ENCODE measurements around the gene ATXN7L1.

Gene ATXN7L1

DNA sequence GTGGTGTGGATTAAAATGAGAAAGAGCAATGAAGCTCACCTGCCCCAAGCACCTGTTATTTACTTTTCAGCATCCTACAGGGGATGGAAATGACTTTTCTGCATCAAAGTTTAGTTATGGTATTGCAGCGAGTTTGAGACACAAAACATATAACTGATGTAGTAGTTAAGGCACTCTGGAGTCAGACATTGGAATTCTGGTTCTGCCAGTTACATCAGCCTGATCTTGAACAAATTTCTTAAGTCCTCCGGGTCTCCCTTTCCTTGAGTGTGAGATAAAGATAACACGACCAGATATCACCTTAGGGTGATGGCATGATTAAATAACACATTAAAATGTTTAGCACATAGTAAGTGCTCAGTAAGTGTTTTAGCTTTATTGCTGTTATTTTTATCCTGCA, 97.4 kb downstream of the ATXN7L1 start:
- no peak for DNase-seq (ENCODE audit: low read depth)

DNA sequence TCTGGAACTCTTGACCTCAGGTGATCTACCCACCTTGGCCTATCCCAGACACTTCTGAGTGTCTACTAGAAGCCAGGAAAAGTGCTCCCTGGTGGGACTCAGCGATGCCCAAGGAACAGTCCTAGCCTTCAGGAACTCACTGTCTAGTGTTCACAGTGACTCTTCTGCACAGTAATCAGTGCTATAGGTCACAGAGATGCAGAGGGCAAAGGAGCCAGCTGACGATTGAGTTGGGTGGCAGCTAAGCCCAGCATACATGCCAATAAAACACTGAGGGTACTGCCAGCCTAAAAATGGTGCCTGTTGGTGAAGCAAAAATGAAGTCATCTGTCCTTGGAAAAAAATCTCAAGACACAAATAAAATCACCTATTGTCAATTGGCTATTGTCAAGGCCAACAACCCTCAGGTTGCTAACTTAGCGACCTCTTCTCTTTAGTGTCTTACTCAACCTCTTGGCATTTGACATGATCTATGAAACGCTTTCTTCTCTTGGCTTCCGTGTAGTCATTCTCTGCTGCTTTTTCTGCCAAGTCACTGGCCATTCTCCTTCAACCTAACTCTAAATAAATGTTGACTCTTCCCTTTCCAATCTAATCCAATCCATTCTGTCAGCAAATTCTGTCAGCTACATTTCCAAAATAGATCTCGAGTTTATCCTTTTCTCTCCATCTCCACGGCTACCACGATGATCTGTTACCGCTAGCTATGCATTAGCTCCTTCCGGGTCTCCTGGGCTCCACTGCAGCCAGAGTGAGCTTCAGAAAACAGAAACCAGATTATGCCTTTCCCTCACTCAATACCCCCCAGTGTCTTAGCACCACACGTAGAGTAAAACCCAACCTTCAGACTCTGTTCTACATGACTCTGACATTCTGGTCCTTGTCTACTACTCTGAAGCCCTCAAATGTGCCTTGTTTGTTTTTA, 99.2 kb downstream of the ATXN7L1 start:
- DNase-seq (ENCODE audit: low read depth): peak; percentile 72

DNA sequence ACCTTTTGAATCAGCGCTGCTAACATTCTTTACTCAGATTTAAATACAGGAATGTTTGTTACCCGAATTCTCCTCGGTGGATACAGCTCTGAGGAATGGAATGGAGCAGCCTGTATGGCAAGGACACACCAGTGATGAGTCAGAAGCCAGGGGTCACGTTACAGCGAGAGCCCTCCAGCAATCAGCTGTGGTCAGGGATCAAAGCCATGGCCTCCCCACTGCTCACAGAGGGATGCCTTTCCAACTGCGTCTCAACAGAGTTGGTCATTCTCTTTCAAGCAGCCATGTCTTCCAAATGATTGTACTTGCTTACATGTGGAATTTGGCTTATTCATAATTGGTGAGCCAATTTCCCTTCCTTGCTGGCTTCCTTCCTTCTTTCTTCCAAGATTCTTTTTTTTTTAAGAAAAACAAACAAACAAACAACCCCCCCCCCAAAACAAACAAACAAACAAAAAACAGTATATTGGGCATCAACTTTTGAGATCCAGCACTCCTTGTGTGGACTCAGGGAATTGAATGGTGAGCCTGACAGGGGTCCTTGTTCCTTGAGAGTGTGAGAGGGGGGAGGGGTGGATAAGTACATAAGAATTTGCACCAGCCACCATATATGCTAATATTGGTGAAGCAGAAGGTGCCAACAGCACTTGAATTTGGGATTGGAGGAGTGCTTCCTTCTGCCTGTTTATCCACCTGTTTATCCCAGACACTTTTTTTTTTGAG, 100.2 kb downstream of the ATXN7L1 start:
- DNase-seq (ENCODE audit: low read depth): peak; percentile 99

DNA sequence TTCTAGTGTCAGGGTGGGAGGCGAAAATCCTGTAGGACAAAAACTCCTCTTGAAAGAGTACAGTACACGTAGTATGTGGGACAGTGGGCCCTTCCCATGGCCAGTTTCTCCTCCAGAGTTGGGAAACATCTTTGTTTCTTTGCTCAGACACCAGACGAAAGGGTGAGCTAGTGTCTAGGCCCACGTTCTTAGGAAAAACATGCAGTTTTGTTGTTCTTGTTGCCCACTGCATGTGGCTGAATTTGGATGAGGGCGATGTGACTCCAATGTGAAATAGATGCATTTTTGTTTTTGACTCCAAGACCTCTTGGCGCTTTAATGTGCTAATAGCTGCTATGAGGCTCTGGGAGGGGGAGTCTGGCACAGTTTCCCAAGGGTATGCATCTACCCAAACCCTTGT, 100.8 kb downstream of the ATXN7L1 start:
- DNase-seq (ENCODE audit: low read depth): no peak

DNA sequence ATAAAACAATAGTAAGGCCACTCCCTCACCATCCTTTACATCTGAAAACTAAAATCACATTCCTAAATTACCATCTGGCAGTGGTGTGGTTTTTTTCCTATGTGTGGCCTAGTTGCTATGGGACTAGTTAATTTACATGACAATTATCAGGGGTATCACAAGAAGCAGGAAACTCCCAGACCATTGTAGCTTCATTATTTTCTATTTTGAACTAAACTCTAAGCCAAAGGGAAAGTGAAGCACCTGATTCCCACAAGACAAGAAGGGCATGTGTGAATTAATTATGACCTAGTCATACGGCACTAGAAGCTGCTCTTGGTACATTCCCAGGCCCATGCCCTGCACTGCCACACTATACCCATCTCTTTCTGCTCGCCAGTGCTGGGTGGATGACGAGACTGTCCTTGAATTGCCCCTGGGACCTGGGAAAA, 103.4 kb downstream of the ATXN7L1 start:
- no peak for DNase-seq (ENCODE audit: low read depth)

DNA sequence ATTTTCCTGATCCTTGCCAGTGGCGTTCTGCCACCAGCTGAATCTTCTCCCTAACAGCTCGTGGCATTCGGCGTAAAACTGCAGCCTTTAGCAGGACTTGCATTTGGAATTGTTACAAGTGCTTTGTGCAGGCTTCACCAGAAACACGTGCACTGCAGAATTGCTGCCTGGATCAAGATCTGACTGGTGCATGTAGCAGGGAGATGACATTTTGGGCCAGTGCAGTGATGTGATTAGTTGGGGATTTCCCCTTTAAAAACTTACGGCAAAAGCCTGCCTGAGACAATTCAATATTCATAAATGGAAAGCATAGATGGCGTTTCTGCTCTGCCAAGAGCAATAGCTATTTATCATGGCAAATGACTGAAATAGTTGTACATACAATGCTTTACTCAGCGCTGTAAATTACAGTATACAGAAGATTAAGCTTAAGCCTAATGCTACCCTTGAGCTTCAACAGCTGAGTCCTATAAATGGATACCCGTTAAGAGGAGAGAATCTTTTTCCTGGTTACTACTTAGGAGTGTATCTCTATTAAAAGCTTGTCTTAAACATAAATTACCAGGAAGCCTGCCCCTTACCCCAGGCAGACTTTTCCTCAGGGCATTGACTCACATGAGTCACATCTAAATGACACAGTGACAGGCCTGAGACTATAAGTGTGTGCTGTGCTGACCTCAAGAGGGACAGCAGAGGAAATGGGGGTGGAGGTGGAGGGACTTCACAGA, 106.3 kb downstream of the ATXN7L1 start:
- DNase-seq (ENCODE audit: low read depth): no peak

DNA sequence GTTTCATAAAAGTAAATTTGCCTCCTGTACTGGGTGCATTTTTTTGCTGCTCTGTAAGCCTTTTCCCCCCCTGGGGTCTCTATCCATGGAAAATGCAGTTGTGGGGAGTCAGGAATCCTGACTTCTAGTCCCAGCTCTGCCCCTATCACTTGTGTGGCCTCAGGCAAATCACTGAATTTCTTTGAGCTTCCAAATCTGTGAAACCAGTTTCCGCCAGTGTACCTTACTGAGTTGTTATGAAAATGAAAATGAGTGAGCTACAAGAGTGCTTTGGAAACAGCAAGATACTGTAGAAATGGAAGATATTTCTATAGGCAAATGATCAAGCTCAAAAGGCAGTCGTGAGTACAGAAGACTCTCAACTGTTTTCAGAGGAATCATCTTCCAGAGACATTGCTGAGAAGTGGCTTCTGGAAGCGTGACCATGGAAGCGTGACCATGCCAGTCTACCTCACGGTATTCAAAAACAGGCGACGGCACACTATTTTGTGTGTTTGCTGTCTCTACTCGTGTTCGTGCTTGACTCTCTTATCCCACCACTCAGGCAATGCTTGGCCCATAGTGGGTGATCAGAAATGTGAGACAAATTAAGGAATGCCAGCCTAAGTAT, 107.4 kb downstream of the ATXN7L1 start:
- DNase-seq (ENCODE audit: low read depth): no peak

DNA sequence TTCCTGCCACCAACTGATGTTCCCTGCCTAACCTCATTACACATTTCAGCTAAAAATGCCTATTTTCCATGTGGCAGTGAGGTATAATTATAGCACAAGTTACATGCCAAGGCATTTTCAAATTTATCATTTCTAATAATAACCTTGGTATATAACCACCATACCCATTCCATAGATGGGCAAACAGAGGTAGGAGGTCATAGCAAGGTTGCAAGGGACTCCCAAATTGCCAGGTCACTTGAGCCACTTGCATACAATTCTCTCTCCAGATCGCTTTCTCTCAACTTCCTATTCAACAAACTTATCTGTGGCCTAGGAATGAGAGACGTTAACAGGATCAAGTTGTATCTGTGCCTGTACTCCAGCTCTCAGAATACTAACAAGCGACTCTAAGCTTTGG, 108.3 kb downstream of the ATXN7L1 start:
- no peak for DNase-seq (ENCODE audit: low read depth)

DNA sequence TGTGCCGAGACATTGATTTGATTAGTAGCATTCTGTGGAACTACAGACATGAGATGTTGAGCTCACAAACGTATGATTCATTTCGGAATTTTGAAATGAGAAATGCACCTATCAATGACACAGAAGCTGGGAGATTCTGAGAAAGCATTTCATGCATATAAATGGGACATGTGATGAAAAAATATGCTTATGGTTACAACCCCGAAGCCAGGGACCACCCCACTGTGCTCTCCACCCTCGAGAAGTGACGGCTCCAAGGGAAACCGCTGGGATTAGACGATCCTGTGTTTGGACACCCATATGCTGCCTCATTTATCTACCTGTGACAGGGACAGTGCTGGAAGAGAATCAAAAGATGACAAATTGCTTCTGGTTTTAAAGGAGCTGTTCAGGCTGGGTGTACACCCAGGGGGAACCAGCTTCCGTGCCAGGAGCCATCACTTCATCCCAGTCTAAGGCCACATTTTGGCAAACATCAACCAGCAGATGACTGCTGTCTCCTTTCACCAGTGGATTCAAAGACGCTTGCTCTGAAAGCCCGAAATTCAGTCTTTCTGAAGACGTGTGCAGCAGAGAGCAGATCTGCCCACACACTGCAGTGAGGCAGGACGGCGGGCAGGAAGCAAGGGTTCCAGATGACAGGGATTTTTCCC, 109.9 kb downstream of the ATXN7L1 start:
- no peak for DNase-seq (ENCODE audit: low read depth)

DNA sequence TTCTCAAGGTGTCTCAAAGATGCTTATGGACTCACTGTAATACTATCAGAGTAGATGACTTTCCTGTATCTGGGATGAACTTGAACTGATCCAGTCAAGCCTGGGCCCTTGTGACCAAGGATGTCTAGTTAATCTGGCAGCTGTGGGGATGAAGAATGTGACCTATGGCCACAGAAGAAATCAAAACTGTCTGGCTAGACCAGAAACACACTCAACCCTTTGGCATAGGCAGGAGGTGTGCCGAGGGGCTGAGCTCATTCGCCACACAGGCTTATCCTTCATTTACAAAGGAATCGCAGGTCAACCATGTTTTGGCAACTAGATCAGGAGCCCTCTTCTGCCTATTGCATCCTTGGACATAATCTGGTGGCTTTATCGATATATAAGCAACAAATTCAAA, 110.6 kb downstream of the ATXN7L1 start:
- no peak for DNase-seq (ENCODE audit: low read depth)

DNA sequence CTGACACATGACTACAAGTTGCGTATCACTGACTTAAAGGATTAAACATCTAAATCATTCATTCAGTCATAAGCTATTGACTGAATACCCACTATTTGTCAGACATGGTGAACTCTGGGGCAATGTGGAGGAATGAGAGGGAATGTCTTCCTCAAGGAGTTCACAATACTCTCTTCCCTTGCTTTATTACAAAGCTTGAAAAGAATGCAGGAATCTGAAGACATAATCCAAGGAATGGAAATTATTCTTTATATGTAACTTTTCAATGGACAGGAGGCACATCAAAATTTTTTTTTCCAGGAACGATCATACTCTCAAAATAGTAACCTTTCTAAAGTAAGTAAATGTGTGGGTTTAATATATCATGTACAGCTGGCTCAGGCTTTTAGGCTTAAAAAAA, 111.9 kb downstream of the ATXN7L1 start:
- DNase-seq (ENCODE audit: low read depth): no peak

DNA sequence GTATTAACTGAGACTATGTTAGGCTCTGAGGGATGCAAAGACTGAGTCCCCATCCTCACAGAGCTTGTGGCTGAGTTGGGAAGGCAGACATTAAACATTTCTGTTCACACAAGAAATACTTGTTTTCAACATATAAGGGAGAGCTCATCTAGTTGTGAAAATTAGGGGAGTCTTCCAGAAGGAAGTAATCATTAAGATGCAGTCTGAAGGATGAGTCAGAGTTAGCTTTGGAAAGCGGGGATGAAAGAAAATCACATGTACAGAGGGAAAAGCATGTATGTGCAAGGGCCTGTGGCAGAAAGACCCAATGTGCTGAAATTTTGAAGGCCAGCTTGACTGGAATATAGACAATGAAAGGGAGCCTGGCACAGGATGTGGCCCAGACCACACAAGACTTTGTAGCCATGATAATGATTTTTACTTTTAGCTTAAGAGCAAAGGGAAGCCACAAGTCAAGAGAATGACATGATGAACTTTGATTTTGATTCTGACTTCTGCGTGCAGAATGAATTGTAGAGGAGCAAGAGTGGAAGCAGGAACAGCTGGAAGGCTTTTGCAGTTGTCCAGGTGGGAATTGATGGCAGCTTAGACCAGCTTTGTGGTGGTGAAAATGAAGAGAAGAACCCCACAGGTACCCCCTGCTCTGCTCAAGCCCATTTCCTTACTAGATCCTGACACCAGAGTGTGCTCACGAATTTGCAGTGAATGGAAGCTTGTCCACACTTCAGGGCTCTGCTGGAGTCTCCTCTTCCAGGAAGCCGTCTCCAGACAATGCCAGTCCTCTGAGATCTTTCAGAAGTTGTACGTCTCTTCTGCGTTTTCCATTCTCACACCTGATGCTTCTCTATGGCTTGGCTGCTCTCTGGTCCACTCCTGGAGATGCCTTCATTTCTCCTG, 115.6 kb downstream of the ATXN7L1 start:
- DNase-seq (ENCODE audit: low read depth): no peak

DNA sequence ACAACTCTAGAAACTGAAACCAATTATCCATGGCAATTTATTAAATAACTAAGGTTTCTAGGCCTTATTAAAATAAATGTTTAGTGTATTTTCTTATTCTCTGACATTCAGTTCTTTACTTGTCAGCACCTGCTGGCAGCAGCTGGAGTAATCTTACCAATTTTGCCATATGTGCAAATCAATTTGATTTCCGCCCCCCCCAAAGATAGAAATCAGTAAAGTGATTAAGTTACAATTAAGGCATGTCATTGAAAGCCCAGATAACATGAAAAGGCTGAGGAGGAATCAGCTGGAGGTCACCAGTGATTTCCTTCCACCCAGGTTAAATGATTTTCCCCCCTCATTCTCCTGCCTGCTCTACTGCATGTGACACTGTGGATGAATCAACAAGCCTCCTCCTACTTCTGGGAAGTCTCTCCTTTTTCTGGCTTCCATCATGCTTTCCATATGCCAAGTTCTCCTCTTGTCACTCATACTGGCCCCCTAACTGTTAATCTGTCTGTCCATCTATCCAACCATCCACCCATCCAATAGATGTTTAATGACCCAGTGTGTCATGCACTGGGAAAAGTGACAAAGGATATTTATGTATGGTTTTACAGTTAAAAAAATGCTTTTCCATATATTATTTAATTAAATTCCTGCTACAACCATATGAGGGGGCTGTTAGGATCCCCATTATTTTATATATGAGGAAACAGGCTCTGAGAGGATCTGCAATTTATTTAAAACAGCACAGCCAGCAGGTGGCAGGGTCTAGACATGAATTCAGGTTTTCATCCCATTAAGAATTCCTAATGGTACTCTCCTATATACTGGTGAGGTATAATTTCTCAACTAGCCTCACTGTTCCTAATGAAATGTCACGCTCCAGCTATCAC, 116.5 kb downstream of the ATXN7L1 start:
- DNase-seq (ENCODE audit: low read depth): peak; percentile 62

DNA sequence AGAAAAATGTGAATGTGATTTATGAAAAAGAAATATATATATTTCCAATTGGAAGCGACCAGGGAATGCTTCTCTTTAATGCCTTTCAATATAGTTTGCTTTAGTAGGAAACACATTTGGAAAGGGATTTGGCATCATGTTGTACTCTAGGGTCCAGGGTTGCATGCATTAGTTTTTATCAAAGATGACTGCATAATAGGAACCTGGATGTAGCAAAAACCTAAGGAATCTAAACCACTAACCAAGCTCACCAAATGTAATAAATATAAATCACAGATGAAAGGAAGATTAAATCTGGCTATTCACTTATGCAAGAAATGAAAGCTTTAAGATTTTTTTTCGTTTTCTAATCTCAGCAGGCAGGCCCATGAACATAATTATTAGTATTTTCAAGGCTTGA, 120.0 kb downstream of the ATXN7L1 start:
- DNase-seq (ENCODE audit: low read depth): peak; percentile 82

DNA sequence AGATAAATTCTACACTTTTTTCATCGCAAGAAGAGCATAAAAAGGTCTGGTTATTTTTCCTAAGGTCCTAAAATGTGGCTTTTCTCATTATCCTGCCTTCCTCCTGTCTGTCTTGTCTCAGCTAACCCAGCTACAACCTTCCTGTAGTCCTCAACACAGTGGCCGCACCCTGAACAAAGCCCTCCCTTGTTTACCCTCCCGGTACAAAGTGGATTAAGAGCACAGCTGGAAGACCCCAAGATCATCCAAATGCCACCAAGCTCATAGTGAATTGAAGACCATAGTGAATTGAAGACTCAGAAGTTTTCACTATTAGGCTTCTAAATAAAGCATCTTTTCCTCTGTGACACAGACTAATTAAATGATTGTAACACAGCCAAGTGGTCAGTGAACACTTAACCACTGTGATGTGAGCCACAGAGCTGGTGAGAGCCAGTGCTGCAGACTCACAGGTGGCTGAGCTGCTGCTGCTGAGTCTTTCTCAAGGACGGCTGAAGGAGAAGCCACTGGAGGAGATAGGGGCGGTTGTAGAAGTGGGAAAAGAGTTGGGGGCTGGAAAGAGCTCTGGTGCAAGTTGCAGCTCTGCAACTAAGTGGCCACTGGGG, 123.6 kb downstream of the ATXN7L1 start:
- no peak for DNase-seq (ENCODE audit: low read depth)

DNA sequence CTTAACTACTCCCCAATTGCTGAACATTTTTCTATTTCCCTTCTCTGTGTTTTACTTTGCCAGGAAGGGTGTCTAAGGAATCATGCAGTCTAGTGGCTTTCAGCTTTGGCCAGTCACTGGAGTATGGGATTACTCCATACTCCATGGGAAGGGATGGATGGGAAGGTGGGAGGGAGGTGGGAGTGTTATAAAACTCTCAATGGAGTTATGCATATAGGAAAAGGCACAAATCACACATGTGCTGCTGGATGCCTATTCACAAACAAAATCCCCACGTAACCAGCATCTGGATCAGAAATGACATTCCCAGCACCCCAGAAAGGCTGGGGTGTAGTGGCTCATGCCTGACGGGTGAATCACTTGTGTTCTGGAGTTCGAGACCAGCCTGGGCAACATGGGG, 125.3 kb downstream of the ATXN7L1 start:
- DNase-seq (ENCODE audit: low read depth): no peak

DNA sequence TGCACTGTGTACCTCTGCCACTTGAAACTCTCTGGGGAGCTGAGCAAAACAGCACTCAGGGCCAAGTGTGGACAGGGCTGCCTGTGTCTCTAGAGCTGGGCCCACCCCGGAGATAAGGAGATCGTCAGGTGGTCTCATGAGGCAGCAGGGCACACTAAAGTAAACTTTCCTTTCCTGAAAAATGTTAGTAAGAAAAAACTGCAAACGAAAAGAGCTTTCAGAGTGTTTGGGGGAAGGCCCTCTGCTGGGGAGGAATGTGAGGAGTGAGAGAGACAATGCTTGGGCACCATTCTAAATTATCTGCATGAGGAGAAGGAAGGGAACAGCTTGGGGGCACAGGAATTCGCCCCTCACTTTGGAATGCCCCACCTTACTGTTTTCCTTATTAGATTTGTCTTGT, 127.7 kb downstream of the ATXN7L1 start:
- no peak for DNase-seq (ENCODE audit: low read depth)

DNA sequence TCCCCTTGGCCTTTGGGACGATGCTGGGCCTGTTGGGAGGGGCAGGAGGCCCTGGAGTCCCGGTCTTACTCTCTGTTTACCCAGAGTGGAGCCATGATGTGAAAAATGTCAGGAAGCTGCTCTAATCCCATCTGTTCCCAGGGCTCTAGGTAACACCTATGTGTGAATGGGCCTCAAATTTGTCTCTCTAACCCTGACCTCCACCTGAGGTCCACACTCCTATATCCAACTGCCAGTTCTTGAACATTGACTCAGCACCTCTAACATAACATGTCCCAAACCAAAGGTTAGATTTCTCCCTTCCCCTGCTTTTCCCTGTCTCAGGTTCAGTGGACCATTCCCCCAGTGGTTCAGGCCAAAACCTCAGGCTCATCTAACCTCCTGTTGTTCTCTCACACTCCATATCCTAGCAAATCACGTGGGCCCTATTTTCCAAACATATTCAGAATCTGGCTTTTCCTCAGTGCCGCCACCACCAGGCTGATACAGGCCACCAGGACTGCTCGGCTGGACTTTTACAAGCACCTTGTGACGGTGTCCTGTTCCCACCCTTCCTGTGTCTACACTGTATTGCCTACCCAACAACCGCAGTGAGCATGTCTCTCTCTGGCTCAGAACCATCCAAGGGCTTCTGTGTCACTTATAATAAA, 130.6 kb downstream of the ATXN7L1 start:
- DNase-seq (ENCODE audit: low read depth): no peak

DNA sequence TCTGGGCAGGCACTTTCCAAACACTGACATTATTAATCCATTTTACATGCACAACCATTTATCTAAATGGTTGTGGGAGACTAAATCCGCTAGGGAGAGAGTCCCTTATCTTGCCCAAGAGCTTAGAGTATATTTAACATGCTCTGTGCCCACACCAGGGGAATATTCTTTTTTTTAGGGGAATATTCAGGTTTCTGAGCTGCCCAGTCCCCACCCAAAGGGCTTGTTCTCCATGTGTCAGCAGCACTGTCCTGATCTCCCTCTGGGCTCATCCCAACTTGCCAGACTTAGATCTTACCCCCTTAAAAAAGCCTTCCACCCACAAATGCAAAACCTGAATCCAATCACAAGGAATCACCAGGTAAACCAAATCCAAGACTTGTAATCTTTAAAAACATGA, 132.1 kb downstream of the ATXN7L1 start:
- no peak for DNase-seq (ENCODE audit: low read depth)
